Neural cell (in vitro differentiated cells): ENCODE measurements around the gene ZNF653. TPM values are rescaled to one million over a fixed set of nuclear protein-coding genes. Genes with fewer than 3 reads are reported as not detected.

Source experiments
- H2AFZ ChIP-seq: fragments of 200-600, 300-800 bp; sonication (generic), shearing (Covaris generic); 2 replicates; pipeline ENCODE4 v1.6.0; 2014; ENCODE audit warnings: low read depth, mild to moderate bottlenecking, antibody characterized with exemption, low read length, moderate library complexity
- H3F3A ChIP-seq: fragments of 200-600 bp; shearing (Covaris generic); 2 replicates; pipeline ENCODE4 v1.6.1; 2016; ENCODE audit warnings: mild to moderate bottlenecking, moderate library complexity, mixed read lengths, antibody characterized with exemption, low read length; ENCODE audit not compliant: insufficient read depth, poor library complexity, severe bottlenecking
- H3K27ac ChIP-seq: fragments of 200-600, 300-800 bp; sonication (generic), shearing (Covaris generic); 2 replicates; pipeline ENCODE4 v1.5.1; 2014; ENCODE audit warnings: mild to moderate bottlenecking, low read length, moderate library complexity
- H3K27me3 ChIP-seq: fragments of 300-800, 200-600 bp; sonication (generic), shearing (Covaris generic); 2 replicates; pipeline ENCODE4 v1.6.0; 2014; ENCODE audit warnings: mild to moderate bottlenecking, low read depth, low read length, moderate library complexity; ENCODE audit not compliant: insufficient read depth
- H3K36me3 ChIP-seq: fragments of 300-800, 200-600 bp; sonication (generic), shearing (Covaris generic); 2 replicates; pipeline ENCODE4 v1.5.1; 2014; ENCODE audit warnings: mild to moderate bottlenecking, antibody characterized with exemption, low read length, moderate library complexity; ENCODE audit not compliant: insufficient read depth
- H3K4me2 ChIP-seq: fragments of 300-800, 200-600 bp; sonication (generic), shearing (Covaris generic); 2 replicates; pipeline ENCODE4 v1.6.0; 2014; ENCODE audit warnings: mild to moderate bottlenecking, low read length
- H3K4me3 ChIP-seq: fragments of 300-800, 200-600 bp; sonication (generic), shearing (Covaris generic); 2 replicates; pipeline ENCODE4 v1.5.1; 2014; ENCODE audit warnings: mild to moderate bottlenecking, low read length, moderate library complexity
- H3K79me2 ChIP-seq: fragments of 200-600 bp; shearing (Covaris generic); replicated peaks from 2 replicates; pipeline ENCODE4 v1.6.0; 2014; ENCODE audit warnings: mild to moderate bottlenecking, low read length, moderate library complexity; ENCODE audit not compliant: insufficient read depth
- H3K9ac ChIP-seq: fragments of 300-800, 200-600 bp; sonication (generic), shearing (Covaris generic); 2 replicates; pipeline ENCODE4 v1.6.1; 2016; ENCODE audit warnings: mild to moderate bottlenecking, low read length, mixed read lengths
- H3K9me2 ChIP-seq: fragments of 200-600 bp; shearing (Covaris generic); 2 replicates; pipeline ENCODE4 v1.6.1; 2016; ENCODE audit warnings: mild to moderate bottlenecking, low read length, mixed read lengths; ENCODE audit not compliant: insufficient read depth
- H3K9me3 ChIP-seq: fragments of 200-600, 300-800 bp; sonication (generic), shearing (Covaris generic); 2 replicates; pipeline ENCODE4 v1.6.1; 2016; ENCODE audit warnings: mild to moderate bottlenecking, mixed run types, low read length, moderate library complexity, mixed read lengths
- H4K20me1 ChIP-seq: fragments of 200-600 bp; shearing (Covaris generic); 2 replicates; pipeline ENCODE4 v1.6.1; 2016; ENCODE audit warnings: mild to moderate bottlenecking, mixed run types; ENCODE audit not compliant: insufficient read depth
- CTCF ChIP-seq: fragments of 450-650 bp; IDR thresholded peaks from 2 replicates; pipeline ENCODE4 v1.5.1; 2014; ENCODE audit warnings: antibody characterized with exemption, mild to moderate bottlenecking, moderate library complexity; ENCODE audit not compliant: poor library complexity, severe bottlenecking
- EP300 ChIP-seq: fragments of 450-650 bp; conservative IDR thresholded peaks from 2 replicates; pipeline ENCODE4 v1.6.1; 2014; ENCODE audit warnings: antibody characterized with exemption, mild to moderate bottlenecking, moderate library complexity; ENCODE audit not compliant: poor library complexity, severe bottlenecking
- EZH2 ChIP-seq: fragments of 200-600, 300-800 bp; shearing (Covaris generic), sonication (generic); IDR thresholded peaks from 2 replicates; pipeline ENCODE4 v1.6.1; 2014; ENCODE audit warnings: antibody characterized with exemption, low read length, borderline replicate concordance, mild to moderate bottlenecking; ENCODE audit not compliant: insufficient read depth, poor library complexity, severe bottlenecking
- POLR2AphosphoS5 ChIP-seq: IDR thresholded peaks from 2 replicates; pipeline ENCODE4 v1.6.1; 2012
- REST ChIP-seq: IDR thresholded peaks from 2 replicates; pipeline ENCODE4 v1.6.1; 2012; ENCODE audit warnings: borderline replicate concordance
- SMC3 ChIP-seq: fragments of 450-650 bp; conservative IDR thresholded peaks from 2 replicates; pipeline ENCODE4 v1.6.1; 2014; ENCODE audit warnings: antibody characterized with exemption, mild to moderate bottlenecking, moderate library complexity; ENCODE audit not compliant: poor library complexity
- TAF1 ChIP-seq: IDR thresholded peaks from 2 replicates; pipeline ENCODE4 v1.6.1; 2012; ENCODE audit warnings: low read depth
- polyA plus RNA-seq: library from polyadenylated mRNA; depleted of rRNA; stranded (reverse); fragments of >200 nt; gene quantifications from 2 replicates; pipeline ENCODE4 v1.2.3, GENCODE V29; 2014

Gene ZNF653
- polyA plus RNA-seq, 1 donor from 2014 or later: 16.5 TPM

GRCh38 chr19:11495481-11495880, 10.2 kb downstream of the ZNF653 start:
- H3K4me3 ChIP-seq: no peak overlapping the region
- no peaks in the 10 kb centered on the region for H3F3A ChIP-seq
- TF ChIP-seq CTCF (no peak), TAF1 (no peak), EP300 (no peak), POLR2AphosphoS5 (no peak), EZH2 (no peak)
- no peak overlapping the region for H3K27ac ChIP-seq
- H3K36me3 ChIP-seq: no peaks in the 10 kb centered on the region
- H3K9me3 ChIP-seq: no peaks in the 10 kb centered on the region
- no peak overlapping the region for H3K9ac ChIP-seq
- no peaks in the 10 kb centered on the region for H3K27me3 ChIP-seq
- H2AFZ ChIP-seq: no peak overlapping the region
- no peaks in the 10 kb centered on the region for H4K20me1 ChIP-seq
- H3K79me2 ChIP-seq: no peaks in the 10 kb centered on the region
- H3K9me2 ChIP-seq: no peaks in the 10 kb centered on the region
- no peak overlapping the region for H3K4me2 ChIP-seq

- Histone ChIP-seq H3K4me3 (no peak overlapping the region), H3K36me3 (no peaks in the 10 kb centered on the region), H3K9me2 (no peaks in the 10 kb centered on the region), H3K4me2 (no peak overlapping the region), H4K20me1 (no peaks in the 10 kb centered on the region), H3K27ac (no peak overlapping the region), H3K79me2 (no peaks in the 10 kb centered on the region), H2AFZ (no peak overlapping the region), H3F3A (no peaks in the 10 kb centered on the region), H3K27me3 (no peaks in the 10 kb centered on the region), H3K9me3 (no peaks in the 10 kb centered on the region), H3K9ac (no peak overlapping the region)
- TF ChIP-seq POLR2AphosphoS5 (no peak), SMC3 (no peak), EP300 (no peak)
These were observed 10.9 kb downstream of the ZNF653 start for GRCh38 chr19:11494634-11495285.

GRCh38 chr19:11489378-11489777, 16.3 kb downstream of the ZNF653 start:
- Histone ChIP-seq H3K27me3 (no peaks in the 10 kb centered on the region), H3K9me3 (no peaks in the 10 kb centered on the region), H3K4me3 (no peak overlapping the region), H3K27ac (no peak overlapping the region), H3K9ac (no peak overlapping the region), H3K36me3 (no peaks in the 10 kb centered on the region), H3K9me2 (no peaks in the 10 kb centered on the region), H3F3A (no peaks in the 10 kb centered on the region), H3K4me2 (no peak overlapping the region), H3K79me2 (no peaks in the 10 kb centered on the region), H2AFZ (no peak overlapping the region), H4K20me1 (no peaks in the 10 kb centered on the region)
- no peak for TF ChIP-seq CTCF
- TF ChIP-seq REST: no peak
